ENCODE data around the gene EML6. TPM values are rescaled to one million over a fixed set of nuclear protein-coding genes. Genes with fewer than 3 reads are reported as not detected.

Gene EML6
- total RNA-seq, 1 experiment from 2014 or later = 6.6 TPM

DNA sequence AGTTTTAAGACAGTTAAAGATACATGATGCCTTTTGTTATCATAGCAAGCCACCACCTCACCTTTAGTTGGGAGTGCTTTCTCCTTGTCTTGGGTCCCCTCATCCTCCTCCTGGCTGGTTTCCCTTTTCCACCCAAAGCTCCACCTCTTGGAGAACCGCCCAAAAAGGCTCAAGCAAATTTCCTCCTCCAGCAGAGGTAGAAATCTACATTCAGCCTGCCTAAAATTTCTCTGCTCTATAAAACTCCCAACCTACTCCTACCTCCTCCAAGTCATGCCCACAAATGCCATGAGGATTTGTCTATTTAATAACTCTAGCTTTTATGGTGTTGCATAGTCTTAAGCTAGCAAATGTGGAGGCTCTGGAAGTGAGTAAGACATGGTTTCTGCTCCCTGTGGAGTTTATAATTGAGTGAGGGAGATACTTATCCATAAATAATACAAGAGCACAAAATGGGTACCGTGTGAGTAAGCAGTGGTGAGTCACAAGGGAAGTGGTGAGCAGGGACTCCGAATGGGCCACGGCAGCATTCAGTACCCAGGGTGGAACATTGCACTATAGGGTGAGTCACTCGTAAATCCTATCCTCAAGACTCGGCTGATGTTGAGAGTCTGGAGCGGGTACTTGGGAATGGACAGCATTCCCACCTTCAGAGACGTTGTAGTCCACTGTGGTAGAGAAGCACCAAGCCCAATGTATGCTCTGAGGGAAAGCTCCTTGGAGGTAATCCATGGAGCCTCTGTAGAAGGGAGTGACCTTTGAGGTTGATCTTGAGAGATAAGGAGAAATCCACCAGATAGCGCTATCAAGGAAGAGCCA is 180.5 kb downstream of the EML6 start (continued):
- peak; percentile 59 for TF ChIP-seq ZBTB33 (IDR thresholded peaks at IDR 0.05; ENCODE audit: extremely low read depth, insufficient replicate concordance, low read length)
- TF ChIP-seq, protein P1, sequence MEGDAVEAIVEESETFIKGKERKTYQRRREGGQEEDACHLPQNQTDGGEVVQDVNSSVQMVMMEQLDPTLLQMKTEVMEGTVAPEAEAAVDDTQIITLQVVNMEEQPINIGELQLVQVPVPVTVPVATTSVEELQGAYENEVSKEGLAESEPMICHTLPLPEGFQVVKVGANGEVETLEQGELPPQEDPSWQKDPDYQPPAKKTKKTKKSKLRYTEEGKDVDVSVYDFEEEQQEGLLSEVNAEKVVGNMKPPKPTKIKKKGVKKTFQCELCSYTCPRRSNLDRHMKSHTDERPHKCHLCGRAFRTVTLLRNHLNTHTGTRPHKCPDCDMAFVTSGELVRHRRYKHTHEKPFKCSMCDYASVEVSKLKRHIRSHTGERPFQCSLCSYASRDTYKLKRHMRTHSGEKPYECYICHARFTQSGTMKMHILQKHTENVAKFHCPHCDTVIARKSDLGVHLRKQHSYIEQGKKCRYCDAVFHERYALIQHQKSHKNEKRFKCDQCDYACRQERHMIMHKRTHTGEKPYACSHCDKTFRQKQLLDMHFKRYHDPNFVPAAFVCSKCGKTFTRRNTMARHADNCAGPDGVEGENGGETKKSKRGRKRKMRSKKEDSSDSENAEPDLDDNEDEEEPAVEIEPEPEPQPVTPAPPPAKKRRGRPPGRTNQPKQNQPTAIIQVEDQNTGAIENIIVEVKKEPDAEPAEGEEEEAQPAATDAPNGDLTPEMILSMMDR (IDR thresholded peaks at IDR 0.05 in 2 of 3, conservative IDR thresholded peaks at IDR 0.05 in 1 of 3; ENCODE audit: borderline replicate concordance in 1 of 3, insufficient read depth in 1 of 3, low read depth in 2 of 3, low read length in 2 of 3) = no peak
- TF ChIP-seq FOSL1 (IDR thresholded peaks at IDR 0.05; ENCODE audit: low read depth) = peak; percentile 99
- no peak for TF ChIP-seq EZH2 (IDR thresholded peaks at IDR 0.05)
- TF ChIP-seq, protein P2, sequence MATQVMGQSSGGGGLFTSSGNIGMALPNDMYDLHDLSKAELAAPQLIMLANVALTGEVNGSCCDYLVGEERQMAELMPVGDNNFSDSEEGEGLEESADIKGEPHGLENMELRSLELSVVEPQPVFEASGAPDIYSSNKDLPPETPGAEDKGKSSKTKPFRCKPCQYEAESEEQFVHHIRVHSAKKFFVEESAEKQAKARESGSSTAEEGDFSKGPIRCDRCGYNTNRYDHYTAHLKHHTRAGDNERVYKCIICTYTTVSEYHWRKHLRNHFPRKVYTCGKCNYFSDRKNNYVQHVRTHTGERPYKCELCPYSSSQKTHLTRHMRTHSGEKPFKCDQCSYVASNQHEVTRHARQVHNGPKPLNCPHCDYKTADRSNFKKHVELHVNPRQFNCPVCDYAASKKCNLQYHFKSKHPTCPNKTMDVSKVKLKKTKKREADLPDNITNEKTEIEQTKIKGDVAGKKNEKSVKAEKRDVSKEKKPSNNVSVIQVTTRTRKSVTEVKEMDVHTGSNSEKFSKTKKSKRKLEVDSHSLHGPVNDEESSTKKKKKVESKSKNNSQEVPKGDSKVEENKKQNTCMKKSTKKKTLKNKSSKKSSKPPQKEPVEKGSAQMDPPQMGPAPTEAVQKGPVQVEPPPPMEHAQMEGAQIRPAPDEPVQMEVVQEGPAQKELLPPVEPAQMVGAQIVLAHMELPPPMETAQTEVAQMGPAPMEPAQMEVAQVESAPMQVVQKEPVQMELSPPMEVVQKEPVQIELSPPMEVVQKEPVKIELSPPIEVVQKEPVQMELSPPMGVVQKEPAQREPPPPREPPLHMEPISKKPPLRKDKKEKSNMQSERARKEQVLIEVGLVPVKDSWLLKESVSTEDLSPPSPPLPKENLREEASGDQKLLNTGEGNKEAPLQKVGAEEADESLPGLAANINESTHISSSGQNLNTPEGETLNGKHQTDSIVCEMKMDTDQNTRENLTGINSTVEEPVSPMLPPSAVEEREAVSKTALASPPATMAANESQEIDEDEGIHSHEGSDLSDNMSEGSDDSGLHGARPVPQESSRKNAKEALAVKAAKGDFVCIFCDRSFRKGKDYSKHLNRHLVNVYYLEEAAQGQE (IDR thresholded peaks at IDR 0.05; ENCODE audit: low read depth) = no peak

Measured in HCT116 (cell line).